ENCODE data around the gene PARP1.

Gene PARP1

GRCh38 chr1:226355669-226356551 is 52.0 kb downstream of the PARP1 start:
- TF ChIP-seq, protein P1, sequence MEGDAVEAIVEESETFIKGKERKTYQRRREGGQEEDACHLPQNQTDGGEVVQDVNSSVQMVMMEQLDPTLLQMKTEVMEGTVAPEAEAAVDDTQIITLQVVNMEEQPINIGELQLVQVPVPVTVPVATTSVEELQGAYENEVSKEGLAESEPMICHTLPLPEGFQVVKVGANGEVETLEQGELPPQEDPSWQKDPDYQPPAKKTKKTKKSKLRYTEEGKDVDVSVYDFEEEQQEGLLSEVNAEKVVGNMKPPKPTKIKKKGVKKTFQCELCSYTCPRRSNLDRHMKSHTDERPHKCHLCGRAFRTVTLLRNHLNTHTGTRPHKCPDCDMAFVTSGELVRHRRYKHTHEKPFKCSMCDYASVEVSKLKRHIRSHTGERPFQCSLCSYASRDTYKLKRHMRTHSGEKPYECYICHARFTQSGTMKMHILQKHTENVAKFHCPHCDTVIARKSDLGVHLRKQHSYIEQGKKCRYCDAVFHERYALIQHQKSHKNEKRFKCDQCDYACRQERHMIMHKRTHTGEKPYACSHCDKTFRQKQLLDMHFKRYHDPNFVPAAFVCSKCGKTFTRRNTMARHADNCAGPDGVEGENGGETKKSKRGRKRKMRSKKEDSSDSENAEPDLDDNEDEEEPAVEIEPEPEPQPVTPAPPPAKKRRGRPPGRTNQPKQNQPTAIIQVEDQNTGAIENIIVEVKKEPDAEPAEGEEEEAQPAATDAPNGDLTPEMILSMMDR (IDR thresholded peaks at IDR 0.05; ENCODE audit: low read depth, low read length, missing control alignments), result no peak
- no peak overlapping the region for H3K4me3 ChIP-seq (replicated peaks; ENCODE audit: low read depth, low read length)
- no peak for DNase-seq (ENCODE audit: extremely low read depth, low read depth)

- TF ChIP-seq, protein P1 (IDR thresholded peaks at IDR 0.05; ENCODE audit: low read depth, low read length, missing control alignments), result no peak
- no peak overlapping the region for H3K4me3 ChIP-seq (replicated peaks; ENCODE audit: low read depth, low read length)
- no peak for DNase-seq (ENCODE audit: extremely low read depth, low read depth)
Measured at GRCh38 chr1:226355016-226355415, 52.9 kb downstream of the PARP1 start.

- no peak for DNase-seq (ENCODE audit: extremely low read depth, low read depth)
- TF ChIP-seq, protein P1 (IDR thresholded peaks at IDR 0.05; ENCODE audit: low read depth, low read length, missing control alignments), result no peak
- no peak overlapping the region for H3K4me3 ChIP-seq (replicated peaks; ENCODE audit: low read depth, low read length)
Measured at GRCh38 chr1:226353698-226354525, 54.0 kb downstream of the PARP1 start.

GRCh38 chr1:226351709-226352108 is 56.2 kb downstream of the PARP1 start:
- DNase-seq (ENCODE audit: extremely low read depth, low read depth), result no peak
- TF ChIP-seq, protein P1 (IDR thresholded peaks at IDR 0.05; ENCODE audit: low read depth, low read length, missing control alignments), result no peak
- H3K4me3 ChIP-seq (replicated peaks; ENCODE audit: low read depth, low read length), result no peak overlapping the region

- DNase-seq (ENCODE audit: extremely low read depth, low read depth), result no peak
Measured at GRCh38 chr1:226350519-226350865, 57.4 kb downstream of the PARP1 start.

DNA sequence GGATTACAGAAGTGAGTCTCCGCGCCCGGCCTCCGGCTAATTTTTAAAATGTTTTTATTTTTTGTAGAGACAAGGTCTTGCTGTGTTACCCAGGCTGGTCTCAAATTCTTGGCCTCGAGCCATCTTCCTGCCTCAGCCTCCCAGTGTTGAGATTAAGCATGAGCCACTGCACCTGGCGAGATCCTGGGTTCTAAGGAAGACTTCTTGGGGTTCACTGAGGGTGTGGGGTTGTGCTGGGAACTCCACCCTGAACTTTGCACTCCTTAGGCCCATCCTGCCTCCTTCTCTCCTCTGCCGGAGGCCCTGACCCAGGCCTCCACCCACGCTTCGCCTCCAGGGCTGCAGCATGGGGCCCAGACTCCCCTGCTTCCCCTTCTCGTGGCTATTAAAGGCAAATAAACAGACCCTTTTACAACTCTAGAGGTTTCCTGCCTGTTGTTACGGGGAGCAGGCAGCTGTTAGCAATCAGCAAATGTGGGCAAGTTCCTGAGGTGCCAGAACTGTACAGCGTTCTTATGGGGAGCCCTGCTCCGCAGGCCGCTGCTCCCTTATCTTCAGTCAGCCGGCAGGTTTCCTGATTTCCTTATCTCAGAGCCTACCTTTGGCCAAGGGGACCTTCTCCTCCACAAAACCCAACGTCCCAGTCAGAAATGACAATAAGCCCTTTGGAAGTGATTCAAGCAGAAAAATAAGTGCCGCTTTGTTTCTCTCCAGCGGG is 57.9 kb downstream of the PARP1 start:
- no peak overlapping the region for H3K4me3 ChIP-seq (replicated peaks; ENCODE audit: low read depth, low read length)
- no peak for DNase-seq (ENCODE audit: extremely low read depth, low read depth)
- TF ChIP-seq, protein P1 (IDR thresholded peaks at IDR 0.05; ENCODE audit: low read depth, low read length, missing control alignments), result no peak

More at GRCh38 chr1:226350519-226350865, 57.4 kb downstream of the PARP1 start:
- TF ChIP-seq, protein P1 (IDR thresholded peaks at IDR 0.05; ENCODE audit: low read depth, low read length, missing control alignments), result no peak
- no peak overlapping the region for H3K4me3 ChIP-seq (replicated peaks; ENCODE audit: low read depth, low read length)
